IPS-15b (cell line): ENCODE measurements around the gene SNTG2.

ENCODE experiments used
- H3K27me3 ChIP-seq: one replicate; pipeline ENCODE4 v1.6.1; 2013; ENCODE audit warnings: low read length; ENCODE audit not compliant: control insufficient read depth, insufficient read depth
- H3K36me3 ChIP-seq: one replicate; pipeline ENCODE4 v1.6.1; 2013; ENCODE audit warnings: low read length; ENCODE audit not compliant: control insufficient read depth, insufficient read depth
- H3K4me1 ChIP-seq: one replicate; pipeline ENCODE4 v1.6.1; 2013; ENCODE audit warnings: mild to moderate bottlenecking, low read length; ENCODE audit not compliant: control insufficient read depth, insufficient read depth
- H3K4me3 ChIP-seq: one replicate; pipeline ENCODE4 v1.5.1; 2013; ENCODE audit warnings: low read depth, low read length
- H3K9ac ChIP-seq: one replicate; pipeline ENCODE4 v1.6.1; 2013; ENCODE audit warnings: low read depth, mild to moderate bottlenecking, low read length
- H3K9me3 ChIP-seq: one replicate; pipeline ENCODE4 v1.6.1; 2013; ENCODE audit warnings: mild to moderate bottlenecking, low read length; ENCODE audit not compliant: control insufficient read depth, insufficient read depth

The SNTG2 gene

GRCh38 chr2:1069847-1070246, 119.2 kb downstream of the SNTG2 start:
- Histone ChIP-seq H3K9me3 (no peaks in the 10 kb centered on the region), H3K36me3 (no peaks in the 10 kb centered on the region), H3K9ac (no peak overlapping the region), H3K4me1 (no peaks in the 10 kb centered on the region), H3K4me3 (no peak overlapping the region), H3K27me3 (peaks cover 3% of the 10 kb centered on the region)

- Histone ChIP-seq H3K9ac (no peak overlapping the region), H3K27me3 (peaks cover 3% of the 10 kb centered on the region), H3K4me1 (no peaks in the 10 kb centered on the region), H3K4me3 (no peak overlapping the region), H3K9me3 (no peaks in the 10 kb centered on the region), H3K36me3 (no peaks in the 10 kb centered on the region)
Observed at GRCh38 chr2:1070601-1071000, 120.0 kb downstream of the SNTG2 start.

GRCh38 chr2:1071650-1072049, 121.0 kb downstream of the SNTG2 start:
- H3K9ac ChIP-seq: no peak overlapping the region
- no peaks in the 10 kb centered on the region for H3K9me3 ChIP-seq

GRCh38 chr2:1072250-1072649, 121.6 kb downstream of the SNTG2 start:
- H3K4me1 ChIP-seq: no peaks in the 10 kb centered on the region
- no peak overlapping the region for H3K9ac ChIP-seq
- H3K4me3 ChIP-seq: no peak overlapping the region
- H3K36me3 ChIP-seq: no peaks in the 10 kb centered on the region
- no peaks in the 10 kb centered on the region for H3K27me3 ChIP-seq
- no peaks in the 10 kb centered on the region for H3K9me3 ChIP-seq

More at GRCh38 chr2:1071650-1072049, 121.0 kb downstream of the SNTG2 start:
- Histone ChIP-seq H3K36me3 (no peaks in the 10 kb centered on the region), H3K4me1 (no peaks in the 10 kb centered on the region), H3K4me3 (no peak overlapping the region), H3K27me3 (no peaks in the 10 kb centered on the region)

- Histone ChIP-seq H3K4me3 (no peak overlapping the region), H3K36me3 (no peaks in the 10 kb centered on the region), H3K27me3 (no peaks in the 10 kb centered on the region), H3K9me3 (no peaks in the 10 kb centered on the region), H3K9ac (no peak overlapping the region), H3K4me1 (no peaks in the 10 kb centered on the region)
Observed at GRCh38 chr2:1077911-1078310, 127.3 kb downstream of the SNTG2 start.

- Histone ChIP-seq H3K4me1 (no peaks in the 10 kb centered on the region), H3K4me3 (no peak overlapping the region), H3K36me3 (no peaks in the 10 kb centered on the region), H3K27me3 (no peaks in the 10 kb centered on the region), H3K9me3 (no peaks in the 10 kb centered on the region), H3K9ac (no peak overlapping the region)
Observed at GRCh38 chr2:1078326-1078725, 127.7 kb downstream of the SNTG2 start.

GRCh38 chr2:1079873-1080799, 129.5 kb downstream of the SNTG2 start:
- no peaks in the 10 kb centered on the region for H3K27me3 ChIP-seq
- no peak overlapping the region for H3K4me3 ChIP-seq

GRCh38 chr2:1081451-1082225, 131.0 kb downstream of the SNTG2 start:
- Histone ChIP-seq H3K36me3 (peaks cover 2% of the 10 kb centered on the region), H3K4me1 (no peaks in the 10 kb centered on the region), H3K9ac (no peak overlapping the region), H3K9me3 (no peaks in the 10 kb centered on the region), H3K27me3 (no peaks in the 10 kb centered on the region), H3K4me3 (no peak overlapping the region)

More at GRCh38 chr2:1079873-1080799, 129.5 kb downstream of the SNTG2 start:
- H3K9ac ChIP-seq: no peak overlapping the region
- no peaks in the 10 kb centered on the region for H3K4me1 ChIP-seq
- H3K36me3 ChIP-seq: peaks cover 2% of the 10 kb centered on the region
- H3K9me3 ChIP-seq: no peaks in the 10 kb centered on the region

- H3K4me3 ChIP-seq: no peak overlapping the region
- H3K9ac ChIP-seq: no peak overlapping the region
- no peaks in the 10 kb centered on the region for H3K27me3 ChIP-seq
- no peaks in the 10 kb centered on the region for H3K4me1 ChIP-seq
- peaks cover 2% of the 10 kb centered on the region for H3K36me3 ChIP-seq
- H3K9me3 ChIP-seq: no peaks in the 10 kb centered on the region
Observed at GRCh38 chr2:1082456-1083205, 132.0 kb downstream of the SNTG2 start.

GRCh38 chr2:1088192-1088860, 137.7 kb downstream of the SNTG2 start:
- H3K9me3 ChIP-seq: no peaks in the 10 kb centered on the region
- no peak overlapping the region for H3K4me3 ChIP-seq
- H3K4me1 ChIP-seq: no peaks in the 10 kb centered on the region
- no peak overlapping the region for H3K9ac ChIP-seq
- no peaks in the 10 kb centered on the region for H3K27me3 ChIP-seq
- H3K36me3 ChIP-seq: peaks cover 2% of the 10 kb centered on the region

- Histone ChIP-seq H3K36me3 (peaks cover 2% of the 10 kb centered on the region), H3K4me1 (no peaks in the 10 kb centered on the region), H3K9ac (no peak overlapping the region), H3K9me3 (no peaks in the 10 kb centered on the region), H3K27me3 (no peaks in the 10 kb centered on the region), H3K4me3 (no peak overlapping the region)
Observed at GRCh38 chr2:1088940-1089339, 138.3 kb downstream of the SNTG2 start.
